ENCODE results near the gene CTNNA3. TPM values are rescaled to one million over a fixed set of nuclear protein-coding genes. Genes with fewer than 3 reads are reported as not detected.
"Not testable (repeated sequence)": the region's sequence is repeated elsewhere in the genome, so short reads cannot be mapped to it uniquely, and the experiment has no call there.

Gene CTNNA3
- total RNA-seq, 4 donors from 2014 or later = 0.47 to 3.3 (median 0.80) TPM; not detected in 1

GRCh38 chr10:67705921-67706320, 9.9 kb upstream of the CTNNA3 start:
- no peaks in the 10 kb centered on the region for H3K9me3 ChIP-seq
- no peaks in the 10 kb centered on the region for H3K27me3 ChIP-seq
- TF ChIP-seq POLR2A (IDR thresholded peaks at IDR 0.05) (no peak), CTCF (IDR thresholded peaks at IDR 0.05) (no peak)
- DNase-seq = no peak
- H3K36me3 ChIP-seq = no peaks in the 10 kb centered on the region
- H3K4me1 ChIP-seq = no peaks in the 10 kb centered on the region
- no peak overlapping the region for H3K4me3 ChIP-seq
- no peak overlapping the region for H3K27ac ChIP-seq

- H3K9me3 ChIP-seq, DNase-seq, H3K4me3 ChIP-seq, H3K36me3 ChIP-seq, H3K4me1 ChIP-seq, H3K27ac ChIP-seq, H3K27me3 ChIP-seq: not testable (repeated sequence)
These were observed 3.7 kb upstream of the CTNNA3 start for GRCh38 chr10:67699613-67700270.

GRCh38 chr10:67698164-67698563, 2.2 kb upstream of the CTNNA3 start:
- Histone ChIP-seq H3K27ac (no peak overlapping the region), H3K4me1 (no peaks in the 10 kb centered on the region), H3K9me3 (no peaks in the 10 kb centered on the region), H3K4me3 (no peak overlapping the region), H3K27me3 (no peaks in the 10 kb centered on the region), H3K36me3 (no peaks in the 10 kb centered on the region)
- TF ChIP-seq POLR2A (IDR thresholded peaks at IDR 0.05) (no peak), CTCF (IDR thresholded peaks at IDR 0.05) (no peak)
- DNase-seq = no peak

GRCh38 chr10:67697724-67698131, 1.7 kb upstream of the CTNNA3 start:
- Histone ChIP-seq H3K36me3 (no peaks in the 10 kb centered on the region), H3K27ac (no peak overlapping the region), H3K4me3 (no peak overlapping the region), H3K9me3 (no peaks in the 10 kb centered on the region), H3K27me3 (no peaks in the 10 kb centered on the region), H3K4me1 (no peaks in the 10 kb centered on the region)
- TF ChIP-seq CTCF (IDR thresholded peaks at IDR 0.05) (peak; percentile 37 to 72 (median 66)), POLR2A (IDR thresholded peaks at IDR 0.05) (no peak)
- peak in 1 of 3 donors; percentile 47 for DNase-seq

- no peaks in the 10 kb centered on the region for H3K9me3 ChIP-seq
- no peaks in the 10 kb centered on the region for H3K36me3 ChIP-seq
- H3K4me3 ChIP-seq = no peak overlapping the region
- H3K27me3 ChIP-seq = no peaks in the 10 kb centered on the region
- no peaks in the 10 kb centered on the region for H3K4me1 ChIP-seq
- TF ChIP-seq POLR2A (IDR thresholded peaks at IDR 0.05) (no peak), CTCF (IDR thresholded peaks at IDR 0.05) (no peak)
- DNase-seq = no peak
- H3K27ac ChIP-seq = no peak overlapping the region
These were observed 684 bp upstream of the CTNNA3 start for GRCh38 chr10:67696679-67697078.

- TF ChIP-seq CTCF (IDR thresholded peaks at IDR 0.05) (no peak), POLR2A (IDR thresholded peaks at IDR 0.05) (no peak)
- Histone ChIP-seq H3K4me3 (peak overlapping the region in 1 of 4 donors; percentile 15), H3K4me1 (no peaks in the 10 kb centered on the region), H3K27me3 (no peaks in the 10 kb centered on the region), H3K36me3 (no peaks in the 10 kb centered on the region), H3K27ac (peak overlapping the region in 1 of 4 donors; percentile 6), H3K9me3 (no peaks in the 10 kb centered on the region)
- no peak for DNase-seq
These were observed 440 bp downstream of the CTNNA3 start for GRCh38 chr10:67695555-67695954.

GRCh38 chr10:67691861-67692260, 4.1 kb downstream of the CTNNA3 start:
- H3K4me3 ChIP-seq, H3K27me3 ChIP-seq, H3K4me1 ChIP-seq, DNase-seq, H3K27ac ChIP-seq, H3K36me3 ChIP-seq, H3K9me3 ChIP-seq: not testable (repeated sequence)

- H3K27ac ChIP-seq, H3K36me3 ChIP-seq, H3K9me3 ChIP-seq, H3K4me1 ChIP-seq, H3K27me3 ChIP-seq, H3K4me3 ChIP-seq, DNase-seq: not testable (repeated sequence)
These were observed 5.5 kb downstream of the CTNNA3 start for GRCh38 chr10:67690540-67690939.

GRCh38 chr10:67684140-67684539, 11.9 kb downstream of the CTNNA3 start:
- not testable (repeated sequence) for H3K4me1 ChIP-seq, H3K4me3 ChIP-seq, H3K27me3 ChIP-seq, H3K27ac ChIP-seq, DNase-seq, H3K36me3 ChIP-seq, H3K9me3 ChIP-seq
